HG03575 (cell line): Measurements from ENCODE around the gene SFXN3.
"Not testable (repeated sequence)": the region's sequence is repeated elsewhere in the genome, so short reads cannot be mapped to it uniquely, and the experiment has no call there.

ENCODE experiments used
- ATAC-seq: cut with Tn5 transposase; IDR thresholded peaks from one replicate; pipeline ENCODE4 v1.9.1; 2021; ENCODE audit not compliant: unreplicated experiment, insufficient number of reproducible peaks, low FRiP score; ENCODE audit errors: extremely low read depth

The SFXN3 gene

GRCh38 chr10:101030496-101031127 lies 422 bp upstream of the SFXN3 start:
- no peak for ATAC-seq

- ATAC-seq = no peak
Observed at GRCh38 chr10:101031796-101032636, 982 bp downstream of the SFXN3 start.

GRCh38 chr10:101032637-101033224 lies 1.7 kb downstream of the SFXN3 start:
- no peak for ATAC-seq

DNA sequence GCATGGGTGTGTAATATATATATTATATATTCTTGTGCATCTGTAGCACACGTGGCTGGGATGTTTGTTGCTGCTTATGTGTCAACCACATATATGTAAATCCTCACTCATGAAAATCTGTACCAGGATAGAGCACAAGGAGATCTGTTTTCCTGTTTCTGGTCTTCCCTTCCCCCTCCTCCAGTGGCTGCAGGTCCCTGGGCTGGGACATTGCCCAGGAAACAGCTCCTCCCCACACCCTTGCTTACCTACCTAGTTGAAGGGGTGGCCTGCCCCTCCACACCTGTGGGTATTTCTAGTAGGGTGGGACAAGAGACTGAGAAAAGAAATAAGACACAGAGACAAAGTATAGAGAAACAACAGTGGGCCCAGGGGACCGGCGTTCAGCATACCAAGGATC lies 2.2 kb downstream of the SFXN3 start:
- no peak for ATAC-seq

DNA sequence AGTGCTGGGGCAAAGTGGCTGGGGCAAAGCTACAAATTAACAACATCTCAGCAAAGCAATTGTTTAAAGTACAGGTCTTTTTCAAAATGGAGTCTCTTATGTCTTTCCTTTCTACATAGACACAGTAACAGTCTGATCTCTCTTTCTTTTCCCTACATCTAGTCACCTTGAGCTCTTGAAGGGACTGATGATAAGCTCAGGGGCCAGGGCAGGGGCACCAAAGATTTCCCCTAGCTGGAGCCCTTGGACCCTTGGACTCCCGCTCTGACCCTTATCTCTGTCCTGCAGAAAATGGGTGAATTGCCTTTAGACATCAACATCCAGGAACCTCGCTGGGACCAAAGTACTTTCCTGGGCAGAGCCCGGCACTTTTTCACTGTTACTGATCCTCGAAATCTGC lies 3.4 kb downstream of the SFXN3 start:
- not testable (repeated sequence) for ATAC-seq

- ATAC-seq = no peak
Observed at GRCh38 chr10:101035314-101035713, 4.3 kb downstream of the SFXN3 start.

GRCh38 chr10:101035916-101036702 lies 5.1 kb downstream of the SFXN3 start:
- no peak for ATAC-seq

DNA sequence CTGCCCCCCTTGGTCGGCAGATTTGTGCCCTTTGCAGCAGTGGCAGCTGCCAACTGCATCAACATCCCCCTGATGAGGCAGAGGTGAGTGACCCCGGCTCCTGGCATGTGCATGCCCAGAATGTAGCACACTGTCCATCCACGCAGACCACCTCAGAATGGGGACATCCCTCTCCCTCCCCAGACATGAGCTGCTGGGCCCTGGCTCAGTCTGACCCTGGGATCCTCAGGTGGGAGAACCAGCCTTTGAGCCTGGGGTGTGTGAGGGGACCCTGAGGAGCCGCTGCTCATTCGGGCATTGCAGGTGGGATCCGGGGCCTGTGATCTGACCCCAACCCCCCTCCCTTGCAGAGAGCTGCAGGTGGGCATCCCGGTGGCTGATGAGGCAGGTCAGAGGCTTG lies 5.7 kb downstream of the SFXN3 start:
- no peak for ATAC-seq

DNA sequence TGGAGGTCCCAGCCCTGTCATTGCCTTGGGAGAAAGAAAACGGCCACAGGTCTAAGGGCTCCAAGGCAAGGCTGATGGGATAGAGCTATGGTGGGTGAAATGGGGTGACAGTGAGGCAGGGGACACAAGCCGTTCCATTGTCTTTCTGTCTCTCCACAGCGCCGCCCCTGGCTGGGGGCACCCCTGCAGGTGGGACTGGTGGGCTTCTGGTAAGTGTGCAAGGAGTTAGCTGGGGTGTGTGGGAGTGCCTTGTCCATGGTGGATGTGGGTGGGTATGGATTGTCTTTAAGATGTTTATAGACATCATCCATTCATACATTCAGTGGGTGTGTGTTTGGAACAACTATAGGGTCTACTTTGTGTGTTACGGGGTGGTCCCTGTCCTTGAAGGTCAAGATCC lies 7.5 kb downstream of the SFXN3 start:
- ATAC-seq = no peak

DNA sequence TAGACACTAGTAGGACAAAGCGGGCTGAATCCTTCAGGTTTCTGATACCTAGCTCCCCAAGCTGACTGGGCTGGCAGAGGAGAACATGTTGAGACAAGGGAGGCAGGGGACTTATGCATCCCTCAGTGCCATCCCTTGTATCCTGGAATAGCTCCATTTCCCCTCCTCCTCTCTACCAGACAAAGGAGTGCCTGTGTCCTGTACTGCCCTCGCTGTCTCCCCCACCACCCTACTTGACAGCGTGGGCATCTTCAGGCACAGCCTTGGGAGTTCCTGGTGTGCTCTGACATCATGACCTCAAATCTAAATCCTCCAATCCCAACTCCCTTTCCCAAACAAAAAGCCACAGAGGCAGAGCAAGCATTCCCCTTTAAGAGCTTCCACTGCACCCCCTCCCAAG lies 9.0 kb downstream of the SFXN3 start:
- no peak for ATAC-seq

- ATAC-seq = no peak
Observed at GRCh38 chr10:101040851-101041250, 9.8 kb downstream of the SFXN3 start.

DNA sequence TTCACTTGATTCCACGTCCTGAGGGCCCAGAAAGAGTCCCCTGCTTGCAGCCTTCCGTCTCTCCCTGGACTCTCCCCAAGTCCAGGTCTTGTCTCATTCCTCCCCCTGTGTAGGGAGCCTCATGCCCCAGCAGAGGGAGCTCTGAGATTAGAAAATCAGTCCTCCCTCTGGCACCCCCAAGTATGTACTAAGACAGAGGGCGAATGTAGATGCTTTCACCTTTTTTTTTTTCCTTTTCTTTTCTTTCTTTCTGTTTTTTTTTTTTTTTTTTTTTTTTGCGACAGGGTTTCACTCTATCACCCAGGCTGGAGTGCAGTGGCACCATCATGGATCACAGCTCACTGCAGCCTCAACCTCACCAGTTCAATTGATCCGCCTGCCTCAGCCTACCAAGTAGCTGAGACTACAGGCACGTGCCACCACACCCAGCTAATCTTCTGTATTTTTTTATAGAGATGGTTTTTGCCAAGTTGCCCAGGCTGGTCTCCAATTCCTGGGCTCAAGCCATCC lies 10.3 kb downstream of the SFXN3 start:
- ATAC-seq = no peak

- ATAC-seq = no peak
Observed at GRCh38 chr10:101042118-101042517, 11.1 kb downstream of the SFXN3 start.

- no peak for ATAC-seq
Observed at GRCh38 chr10:101042667-101043362, 11.8 kb downstream of the SFXN3 start.

DNA sequence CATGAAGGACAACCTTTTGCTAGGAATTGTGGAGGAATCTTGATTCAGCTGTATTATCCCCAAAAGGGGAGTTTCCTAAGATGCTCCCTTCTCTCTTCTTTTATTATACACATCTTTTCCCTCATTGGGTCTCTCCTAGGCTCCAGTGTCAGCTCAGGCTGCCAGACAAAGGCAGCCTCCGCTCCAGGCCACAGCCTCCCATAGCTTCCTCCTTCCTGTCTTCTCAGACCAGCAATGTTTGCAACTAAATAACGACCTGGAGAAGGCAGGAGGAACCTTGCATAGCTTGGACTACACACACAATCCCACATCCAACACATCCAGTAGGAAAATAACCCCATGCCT lies 12.3 kb downstream of the SFXN3 start:
- no peak for ATAC-seq

- ATAC-seq = no peak
Observed at GRCh38 chr10:101044117-101044516, 13.1 kb downstream of the SFXN3 start.

- no peak for ATAC-seq
Observed at GRCh38 chr10:101046332-101047238, 15.6 kb downstream of the SFXN3 start.

DNA sequence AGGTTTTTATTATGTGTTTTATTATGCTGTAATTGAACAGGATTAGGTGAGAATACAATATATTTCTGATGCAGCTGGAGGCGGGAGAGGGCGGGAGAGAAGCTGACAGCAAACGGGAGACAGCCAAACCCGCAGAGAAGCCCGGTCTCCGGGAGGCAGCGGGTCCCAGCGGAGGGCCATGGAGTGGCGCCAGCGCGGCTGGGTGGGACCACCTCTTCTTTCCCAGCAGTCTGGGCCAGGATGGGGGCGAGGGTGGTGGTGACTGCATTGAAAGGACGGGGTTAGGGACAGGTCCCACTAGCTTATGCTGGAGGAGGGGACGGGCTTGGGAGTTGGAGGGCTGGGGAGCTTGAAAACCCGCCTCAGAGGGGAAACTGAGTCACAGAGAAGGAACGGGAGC lies 16.2 kb downstream of the SFXN3 start:
- ATAC-seq = no peak
